K562 (cell line): Measurements from ENCODE around the gene PTCH1.

Experiments
- MYC ChIP-seq, 2 experiments: fragments of 250-450 bp in 1 of 2; sonication (Bioruptor Pico) in 1 of 2; IDR thresholded peaks; 2 replicates each; pipeline versions ENCODE4 v1.5.1 to v1.6.1; 2012 to 2021; ENCODE audit warnings: low read depth in 2 of 2, borderline replicate concordance in 1 of 2, improper control_type of control experiment in 1 of 2, low read length in 1 of 2, mild to moderate bottlenecking in 1 of 2, moderate library complexity in 1 of 2
- TF ChIP-seq, protein P1 (sequence below): fragments of 250-450 bp; sonication (Bioruptor Pico); IDR thresholded peaks from 2 replicates; pipeline ENCODE4 v1.4.0; 2020; ENCODE audit warnings: mild to moderate bottlenecking

DNA sequence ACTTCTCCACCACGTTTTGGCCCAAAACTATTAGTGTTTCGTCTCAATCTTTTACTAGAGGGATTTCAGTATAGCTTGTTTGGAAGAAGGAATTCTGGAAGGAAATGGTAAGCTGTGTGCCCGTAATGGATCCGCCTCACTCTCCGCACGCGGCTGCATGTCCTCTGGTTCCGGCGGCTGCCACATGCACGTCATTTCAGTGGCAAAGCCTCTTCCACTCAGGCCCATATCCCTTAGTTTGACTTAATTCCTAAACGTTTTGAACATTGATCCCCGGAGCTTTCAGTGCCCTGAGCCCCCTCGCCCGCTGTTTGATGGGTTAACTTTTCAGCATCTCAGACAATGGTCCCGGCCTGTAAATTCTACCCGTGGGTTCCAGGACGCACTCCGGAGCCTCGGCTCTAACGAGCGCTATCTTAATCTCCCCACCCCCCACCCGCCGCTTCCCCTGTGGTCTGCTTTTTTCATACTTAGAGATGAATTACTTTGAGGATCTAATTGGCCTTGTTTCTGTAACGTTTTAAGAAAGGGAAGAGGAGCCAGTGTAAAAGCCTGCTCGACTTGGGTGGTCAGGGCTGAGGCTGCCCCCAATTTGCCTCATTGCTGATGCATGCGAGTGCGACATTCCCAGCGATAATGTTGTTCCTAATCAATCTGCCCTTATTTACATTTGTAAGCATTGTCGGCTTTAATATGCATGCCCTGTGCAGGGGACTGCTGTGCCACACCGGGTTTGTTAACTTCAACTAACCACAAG is 4.6 kb downstream of the PTCH1 start:
- TF ChIP-seq MYC (IDR thresholded peaks at IDR 0.05; ENCODE audit: low read depth, low read length) (peak; percentile 82), MYC (CRISPR knock-in tag; IDR thresholded peaks at IDR 0.05; ENCODE audit: borderline replicate concordance, low read depth) (no peak)
- TF ChIP-seq, protein P1, sequence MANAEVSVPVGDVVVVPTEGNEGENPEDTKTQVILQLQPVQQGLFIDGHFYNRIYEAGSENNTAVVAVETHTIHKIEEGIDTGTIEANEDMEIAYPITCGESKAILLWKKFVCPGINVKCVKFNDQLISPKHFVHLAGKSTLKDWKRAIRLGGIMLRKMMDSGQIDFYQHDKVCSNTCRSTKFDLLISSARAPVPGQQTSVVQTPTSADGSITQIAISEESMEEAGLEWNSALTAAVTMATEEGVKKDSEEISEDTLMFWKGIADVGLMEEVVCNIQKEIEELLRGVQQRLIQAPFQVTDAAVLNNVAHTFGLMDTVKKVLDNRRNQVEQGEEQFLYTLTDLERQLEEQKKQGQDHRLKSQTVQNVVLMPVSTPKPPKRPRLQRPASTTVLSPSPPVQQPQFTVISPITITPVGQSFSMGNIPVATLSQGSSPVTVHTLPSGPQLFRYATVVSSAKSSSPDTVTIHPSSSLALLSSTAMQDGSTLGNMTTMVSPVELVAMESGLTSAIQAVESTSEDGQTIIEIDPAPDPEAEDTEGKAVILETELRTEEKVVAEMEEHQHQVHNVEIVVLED (CRISPR knock-in tag) = no peak
